GM18517 (cell line): ENCODE results near the gene FRAS1.
"Not testable (repeated sequence)": the region's sequence is repeated elsewhere in the genome, so short reads cannot be mapped to it uniquely, and the experiment has no call there.

Source experiments
- ATAC-seq: cut with Tn5 transposase; IDR thresholded peaks from one replicate; pipeline ENCODE4 v1.9.1; 2021; ENCODE audit warnings: mild to moderate bottlenecking, moderate library complexity; ENCODE audit not compliant: unreplicated experiment

FRAS1 gene, protein sequence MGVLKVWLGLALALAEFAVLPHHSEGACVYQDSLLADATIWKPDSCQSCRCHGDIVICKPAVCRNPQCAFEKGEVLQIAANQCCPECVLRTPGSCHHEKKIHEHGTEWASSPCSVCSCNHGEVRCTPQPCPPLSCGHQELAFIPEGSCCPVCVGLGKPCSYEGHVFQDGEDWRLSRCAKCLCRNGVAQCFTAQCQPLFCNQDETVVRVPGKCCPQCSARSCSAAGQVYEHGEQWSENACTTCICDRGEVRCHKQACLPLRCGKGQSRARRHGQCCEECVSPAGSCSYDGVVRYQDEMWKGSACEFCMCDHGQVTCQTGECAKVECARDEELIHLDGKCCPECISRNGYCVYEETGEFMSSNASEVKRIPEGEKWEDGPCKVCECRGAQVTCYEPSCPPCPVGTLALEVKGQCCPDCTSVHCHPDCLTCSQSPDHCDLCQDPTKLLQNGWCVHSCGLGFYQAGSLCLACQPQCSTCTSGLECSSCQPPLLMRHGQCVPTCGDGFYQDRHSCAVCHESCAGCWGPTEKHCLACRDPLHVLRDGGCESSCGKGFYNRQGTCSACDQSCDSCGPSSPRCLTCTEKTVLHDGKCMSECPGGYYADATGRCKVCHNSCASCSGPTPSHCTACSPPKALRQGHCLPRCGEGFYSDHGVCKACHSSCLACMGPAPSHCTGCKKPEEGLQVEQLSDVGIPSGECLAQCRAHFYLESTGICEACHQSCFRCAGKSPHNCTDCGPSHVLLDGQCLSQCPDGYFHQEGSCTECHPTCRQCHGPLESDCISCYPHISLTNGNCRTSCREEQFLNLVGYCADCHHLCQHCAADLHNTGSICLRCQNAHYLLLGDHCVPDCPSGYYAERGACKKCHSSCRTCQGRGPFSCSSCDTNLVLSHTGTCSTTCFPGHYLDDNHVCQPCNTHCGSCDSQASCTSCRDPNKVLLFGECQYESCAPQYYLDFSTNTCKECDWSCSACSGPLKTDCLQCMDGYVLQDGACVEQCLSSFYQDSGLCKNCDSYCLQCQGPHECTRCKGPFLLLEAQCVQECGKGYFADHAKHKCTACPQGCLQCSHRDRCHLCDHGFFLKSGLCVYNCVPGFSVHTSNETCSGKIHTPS (N-terminal part only)

DNA sequence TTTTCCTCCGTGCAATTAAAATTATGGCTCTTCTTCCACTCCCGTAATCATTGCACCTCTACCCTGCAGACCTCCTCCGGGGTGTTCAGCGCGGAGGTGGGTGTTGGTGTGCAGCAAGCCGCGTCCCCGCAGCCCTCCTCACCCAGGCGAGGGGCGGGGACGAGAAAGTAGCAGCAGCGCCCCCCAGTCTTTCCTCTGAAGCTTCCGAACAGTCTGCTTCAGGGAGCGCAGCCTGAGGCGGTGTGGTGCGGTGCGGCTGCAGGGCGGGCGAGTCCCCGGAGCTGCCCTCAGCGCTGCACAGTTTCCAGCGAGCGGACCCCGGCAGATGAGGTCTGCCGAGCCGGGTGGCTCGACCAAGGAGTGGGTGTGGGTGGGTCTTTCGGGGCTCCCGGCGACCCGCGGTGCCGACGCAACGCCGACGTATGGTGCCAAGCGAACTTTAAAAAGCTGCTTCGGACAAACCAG, at the start of gene FRAS1:
FRAS1 (plus strand) TSS at position 189 of the 465 bp plus-strand sequence. CDS start 687 bp downstream, outside the sequence.
- ATAC-seq, result no peak

DNA sequence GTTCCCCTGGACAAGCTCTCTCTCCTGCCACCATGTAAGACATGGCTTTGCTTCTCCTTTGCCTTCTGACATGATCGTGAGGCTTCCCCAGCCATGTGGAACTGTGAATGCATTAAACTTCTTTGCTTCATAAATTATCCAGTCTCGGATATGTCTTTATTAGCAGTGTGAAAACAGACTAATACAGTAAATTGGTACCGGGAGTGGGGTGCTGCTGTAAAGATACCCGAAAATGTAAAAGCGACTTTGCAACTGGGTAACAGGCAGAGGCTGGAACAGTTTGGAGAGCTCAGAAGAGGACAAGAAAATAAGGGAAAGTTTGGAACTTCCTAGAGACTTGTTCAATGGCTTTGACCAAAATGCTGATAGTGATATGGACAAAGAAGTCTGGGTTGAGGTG, 46.1 kb upstream of the FRAS1 start:
- ATAC-seq, result not testable (repeated sequence)

DNA sequence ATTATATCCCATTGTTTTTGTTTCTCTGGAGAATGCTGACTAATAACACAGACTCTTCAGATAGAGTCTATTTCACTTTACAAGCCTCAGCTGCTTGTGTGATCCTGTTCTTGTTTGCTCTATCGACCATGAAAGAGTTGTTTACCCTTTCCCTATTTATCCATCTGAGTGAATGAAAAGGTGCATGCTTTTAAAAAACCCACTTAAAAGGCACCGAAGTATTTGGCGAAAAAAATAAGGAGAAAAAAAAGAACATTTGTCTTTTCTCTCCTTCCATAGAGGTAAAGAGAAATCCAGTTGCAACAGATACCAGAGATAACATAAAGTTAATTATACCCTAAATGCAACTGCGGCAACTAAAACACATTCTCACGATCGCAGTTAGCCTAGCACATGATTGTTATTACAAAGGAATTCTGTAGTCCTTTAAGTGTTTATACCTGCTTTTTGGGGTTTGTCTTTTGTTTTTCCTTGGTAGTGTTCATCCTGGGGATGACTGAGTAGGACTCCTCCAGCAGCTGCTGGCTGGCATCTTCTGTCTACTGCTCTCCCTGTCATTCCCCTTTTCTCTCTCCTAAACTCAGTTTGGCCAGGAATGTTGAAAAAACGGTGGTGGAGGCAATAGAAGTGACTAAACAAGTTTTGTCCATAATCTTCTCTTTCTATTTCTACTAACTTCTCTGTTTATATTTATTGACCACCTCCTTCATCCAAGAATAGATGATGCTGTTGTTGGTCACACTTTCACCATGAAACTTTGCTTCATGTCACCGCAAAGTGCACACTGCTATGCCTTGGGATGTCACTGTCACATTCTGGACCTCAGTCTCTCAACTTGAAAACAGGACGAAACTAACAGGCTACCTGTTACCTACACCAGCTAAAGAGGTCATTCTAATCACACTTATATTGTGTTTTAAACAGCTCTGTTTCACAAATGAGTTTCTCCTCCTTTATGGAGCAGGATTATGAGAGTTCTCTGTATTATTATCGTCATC, 41.9 kb upstream of the FRAS1 start:
- no peak for ATAC-seq

DNA sequence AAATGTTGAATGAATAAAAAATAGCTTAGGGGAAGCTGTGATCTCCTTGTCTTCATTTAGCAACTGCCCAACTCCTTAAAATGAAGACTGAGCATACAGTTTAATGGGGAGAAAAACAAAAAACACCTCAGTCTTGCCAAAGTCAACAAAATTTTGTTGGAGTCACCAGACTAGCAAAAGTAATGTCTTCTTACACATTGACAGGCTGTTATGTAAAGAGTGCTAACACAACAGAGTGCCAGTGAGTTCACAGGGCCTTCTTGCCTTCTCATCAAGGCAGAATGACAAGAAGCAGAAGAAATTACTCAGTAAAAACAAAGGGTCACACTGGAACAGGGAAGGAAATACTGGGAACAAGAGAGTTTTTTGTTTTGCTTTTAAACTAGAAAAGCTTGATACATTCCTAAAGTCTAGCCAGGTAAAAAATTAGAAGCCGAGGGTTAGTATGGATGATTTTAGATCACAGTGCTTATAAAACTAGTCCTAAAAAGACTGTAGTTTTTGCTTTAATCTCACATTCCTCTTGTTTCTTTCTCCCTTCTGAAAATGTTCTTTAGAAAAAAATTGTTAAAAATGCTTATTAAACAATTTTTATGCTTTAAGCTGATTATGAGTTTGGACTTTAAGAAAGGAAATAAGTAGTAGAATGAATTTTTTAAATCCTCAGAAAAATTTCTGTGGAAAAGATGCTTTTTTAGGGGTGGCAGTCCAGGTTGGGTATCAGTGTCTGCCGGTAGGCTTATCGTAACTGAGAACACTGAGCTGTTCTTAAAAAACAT, 38.7 kb upstream of the FRAS1 start:
- no peak for ATAC-seq

DNA sequence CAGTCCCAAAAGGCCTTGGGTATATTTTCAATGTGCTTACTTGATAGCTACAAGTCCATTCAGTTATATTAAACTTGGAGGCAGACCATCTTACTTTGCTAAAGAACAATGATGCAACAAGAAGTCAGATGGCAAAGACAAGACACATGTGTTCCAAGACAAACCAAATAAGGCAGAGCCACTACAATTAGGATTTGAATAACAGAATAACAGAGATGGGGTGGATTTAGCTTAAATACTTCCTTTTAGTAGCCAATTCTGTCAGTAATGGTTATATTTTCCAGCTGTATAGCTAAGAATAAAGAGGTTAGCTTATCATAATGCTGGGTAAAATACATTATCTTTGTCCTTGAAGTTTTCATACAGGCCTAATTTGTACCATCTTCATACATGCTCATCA, 37.7 kb upstream of the FRAS1 start:
- ATAC-seq, result no peak

DNA sequence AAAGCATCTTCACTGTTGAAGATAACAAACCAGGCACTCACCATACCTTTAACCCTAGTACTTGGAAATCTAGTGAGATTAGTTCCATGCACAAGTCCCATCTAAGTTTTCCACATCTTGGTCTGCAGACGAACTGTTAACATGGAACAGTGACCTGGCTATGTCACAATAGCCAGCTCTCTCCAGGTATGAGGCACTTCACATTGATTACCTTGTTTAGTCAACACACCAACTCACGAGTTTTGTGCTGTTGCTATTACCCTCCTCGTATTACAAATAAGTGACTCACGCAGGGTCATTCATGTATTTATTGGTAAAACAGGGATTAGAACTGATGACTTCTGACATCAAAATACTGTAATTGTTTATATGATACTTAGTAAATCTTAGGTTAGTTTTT, 36.4 kb upstream of the FRAS1 start:
- no peak for ATAC-seq

DNA sequence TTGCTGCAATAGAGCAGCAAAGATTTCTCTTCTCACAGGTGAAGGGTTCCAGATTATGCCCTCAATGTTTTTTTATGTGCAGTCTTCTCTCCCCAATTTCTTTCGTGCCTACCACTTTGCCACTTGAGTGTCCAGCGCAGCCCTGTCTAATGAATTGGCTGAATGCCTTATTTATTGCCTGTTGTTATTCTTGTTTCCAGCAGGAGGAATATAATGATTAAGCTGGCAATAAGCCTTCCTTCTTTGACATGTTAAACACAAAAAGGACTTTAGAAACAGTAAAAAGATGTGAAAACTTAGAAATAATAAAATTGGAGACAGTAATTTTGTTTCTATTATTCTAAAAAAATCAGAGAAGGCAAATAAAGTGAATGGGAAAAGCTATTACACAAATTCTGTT, 34.6 kb upstream of the FRAS1 start:
- ATAC-seq, result no peak

DNA sequence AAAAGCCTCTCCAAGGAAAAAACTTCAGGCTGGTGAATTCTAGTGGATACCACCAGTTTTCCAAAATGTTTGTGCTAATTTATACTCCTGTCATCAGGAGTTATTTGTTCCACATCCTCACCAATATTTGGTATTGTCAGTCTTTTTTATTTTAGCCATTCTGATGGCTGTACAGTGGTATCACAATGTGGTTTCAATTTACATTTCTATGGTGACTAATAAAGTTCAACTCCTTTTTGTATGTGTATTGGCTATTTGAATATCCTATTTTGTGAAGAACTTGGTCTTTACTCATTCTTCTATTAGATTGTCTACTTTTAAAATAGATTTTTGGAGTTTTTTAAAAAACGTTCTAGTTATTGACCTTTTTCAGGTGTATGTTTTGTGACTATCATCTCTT, 33.0 kb upstream of the FRAS1 start:
- no peak for ATAC-seq

DNA sequence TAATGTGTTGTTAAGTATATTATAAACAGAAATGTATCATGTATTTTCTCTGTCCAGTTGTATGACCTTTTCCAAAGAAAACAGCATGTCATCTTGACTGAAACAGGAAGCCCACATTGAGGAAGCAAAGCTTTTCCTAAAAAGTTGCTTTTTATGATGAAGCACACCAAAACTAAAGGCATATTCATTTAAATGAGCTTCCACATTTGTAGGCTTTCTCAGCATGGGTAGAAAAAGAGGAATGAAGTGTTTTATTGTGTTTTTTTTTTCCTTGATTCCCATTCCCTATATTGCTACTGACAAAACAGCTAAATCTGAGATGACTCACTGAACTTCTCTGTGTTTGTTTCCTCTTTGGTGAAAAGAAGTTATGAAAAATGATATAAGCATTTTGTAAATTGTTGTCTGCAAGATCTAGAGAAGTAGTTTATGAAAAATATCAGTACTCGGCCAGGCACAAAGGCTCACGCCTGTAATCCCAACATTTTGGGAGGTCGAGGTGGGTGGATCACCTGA, 32.5 kb upstream of the FRAS1 start:
- no peak for ATAC-seq

DNA sequence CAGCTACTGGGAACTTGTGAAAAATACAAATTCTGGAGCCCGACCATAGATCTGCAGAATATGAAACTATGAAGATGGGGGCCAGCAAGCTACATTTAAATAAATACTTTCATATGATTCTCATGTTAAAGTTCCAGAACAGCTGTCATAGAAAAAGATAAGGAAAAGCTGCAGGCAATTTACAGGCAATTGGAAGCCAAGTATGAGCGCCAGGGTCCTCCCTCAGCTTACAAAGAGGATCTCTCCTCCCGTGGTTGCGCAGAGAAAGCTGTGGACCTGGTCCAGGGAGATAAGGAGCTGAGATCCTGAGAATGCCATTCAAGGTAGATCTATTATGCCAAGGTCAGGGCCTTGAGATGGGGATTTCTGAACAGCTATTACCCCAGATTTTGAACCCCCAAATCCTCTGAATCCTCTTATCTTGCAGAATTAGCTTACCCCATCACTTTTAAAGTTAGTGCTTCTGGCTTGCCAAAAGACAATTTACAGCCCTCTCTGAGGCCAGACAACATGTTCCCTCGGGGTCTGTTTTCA, 25.6 kb upstream of the FRAS1 start:
- no peak for ATAC-seq

DNA sequence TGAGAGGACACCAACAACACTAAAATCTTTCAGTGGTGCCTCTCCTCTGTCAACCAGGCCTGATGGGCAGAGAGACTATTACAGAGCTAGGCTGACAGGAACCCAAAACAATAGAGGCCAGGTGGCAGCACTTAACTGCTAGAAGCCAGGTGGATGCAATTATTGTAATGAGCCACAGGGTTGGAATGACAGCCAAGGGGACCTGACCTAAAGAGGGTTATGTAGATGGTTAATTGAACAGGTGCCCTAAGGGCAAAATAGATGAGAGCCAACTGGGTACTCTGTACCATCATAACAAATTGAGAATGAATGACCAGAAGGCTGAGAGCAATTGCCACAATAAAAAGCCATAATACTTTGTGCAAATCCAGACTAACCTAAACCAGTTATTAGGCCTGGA, 24.7 kb upstream of the FRAS1 start:
- ATAC-seq, result no peak

DNA sequence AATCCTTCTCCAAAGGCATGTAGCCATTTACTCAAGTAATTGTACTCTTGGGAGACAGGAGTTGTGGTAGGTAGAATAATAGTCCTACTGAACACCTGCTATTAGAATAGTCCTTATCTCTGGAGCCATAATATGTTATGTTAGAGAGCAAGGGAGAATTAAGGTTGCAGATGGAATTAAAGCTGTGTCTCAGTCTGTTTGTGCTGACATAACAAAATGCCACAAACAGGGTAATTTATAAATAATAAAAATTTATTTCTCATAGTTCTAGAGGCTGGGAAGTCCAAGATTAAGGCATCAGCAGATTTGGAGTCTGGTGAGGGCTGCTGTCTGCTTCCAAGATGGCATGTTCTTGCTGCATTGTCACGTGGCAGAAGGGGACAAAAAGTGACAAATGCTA, 24.2 kb upstream of the FRAS1 start:
- no peak for ATAC-seq

DNA sequence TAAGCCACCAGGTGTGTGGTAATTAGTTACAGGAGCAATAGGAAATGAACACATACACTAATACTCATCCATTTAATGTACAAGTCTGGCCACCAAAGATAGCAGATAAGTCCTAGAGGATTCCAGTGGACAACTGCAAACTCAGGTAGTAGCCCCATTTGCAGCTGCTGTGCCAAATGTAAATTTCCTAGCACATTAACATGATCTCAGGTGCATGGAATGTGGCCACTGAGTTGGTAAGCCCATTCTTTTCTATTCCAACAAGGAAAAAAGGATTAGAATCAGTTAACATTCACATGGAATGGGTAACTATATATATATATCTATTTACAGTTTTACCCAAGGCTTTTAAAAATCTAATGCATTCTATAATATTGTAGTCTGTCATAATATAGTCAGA, 23.3 kb upstream of the FRAS1 start:
- no peak for ATAC-seq

DNA sequence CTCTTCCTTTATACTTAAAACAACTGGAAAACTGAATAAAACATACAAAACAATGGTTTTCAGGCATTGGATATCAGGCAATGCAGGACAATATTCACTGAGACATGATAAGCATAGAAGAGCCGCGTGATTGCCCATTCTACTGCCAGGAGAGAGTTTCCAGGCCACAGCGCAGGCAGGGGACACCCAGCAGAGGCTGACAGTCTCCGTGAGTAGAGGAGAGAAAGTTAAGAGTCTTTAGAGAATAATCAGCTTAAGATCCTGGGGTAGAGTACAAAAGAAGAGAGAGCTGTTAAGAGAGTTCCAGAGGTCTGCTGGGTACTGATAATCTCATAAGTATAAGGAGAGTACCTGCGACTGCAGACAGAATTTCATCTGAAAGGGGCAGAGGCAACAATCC, 18.4 kb upstream of the FRAS1 start:
- no peak for ATAC-seq

DNA sequence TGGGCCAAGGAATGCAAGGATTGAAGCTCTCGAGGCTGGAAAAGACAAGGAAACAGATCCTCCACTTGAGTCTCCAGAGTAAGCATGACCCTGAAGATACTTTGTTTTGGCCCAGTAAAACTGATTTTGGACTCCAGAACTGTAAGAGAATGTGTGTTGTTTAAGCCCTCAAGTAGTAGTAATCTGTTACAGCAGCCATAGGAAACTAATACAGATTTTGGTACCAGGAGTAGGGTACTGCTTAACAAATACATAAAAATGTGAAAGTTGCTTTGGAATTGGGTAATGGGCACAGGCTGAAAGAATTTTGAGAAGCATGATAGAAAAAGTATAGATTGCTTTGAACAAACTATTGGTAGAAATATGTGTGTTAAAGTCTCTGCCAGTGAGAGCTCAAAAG, 17.4 kb upstream of the FRAS1 start:
- no peak for ATAC-seq

DNA sequence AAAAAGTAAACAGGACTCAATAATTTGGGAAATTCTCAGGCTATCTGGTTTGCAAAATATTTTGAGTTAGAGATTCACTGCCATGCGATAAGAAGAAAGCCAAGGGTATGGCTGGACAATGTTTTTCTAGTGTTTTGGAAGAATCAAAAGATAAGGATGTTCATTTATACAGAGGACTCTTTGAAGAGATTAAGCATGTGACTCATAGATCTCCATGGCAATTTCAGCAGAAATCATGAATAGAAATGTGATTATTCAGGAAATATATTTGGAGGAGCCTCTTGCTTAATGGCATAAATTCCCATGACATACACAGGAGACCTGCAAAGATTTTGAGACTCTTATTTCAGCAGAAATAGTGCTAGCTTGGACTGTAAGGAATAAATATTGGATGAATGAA, 16.7 kb upstream of the FRAS1 start:
- ATAC-seq, result no peak

DNA sequence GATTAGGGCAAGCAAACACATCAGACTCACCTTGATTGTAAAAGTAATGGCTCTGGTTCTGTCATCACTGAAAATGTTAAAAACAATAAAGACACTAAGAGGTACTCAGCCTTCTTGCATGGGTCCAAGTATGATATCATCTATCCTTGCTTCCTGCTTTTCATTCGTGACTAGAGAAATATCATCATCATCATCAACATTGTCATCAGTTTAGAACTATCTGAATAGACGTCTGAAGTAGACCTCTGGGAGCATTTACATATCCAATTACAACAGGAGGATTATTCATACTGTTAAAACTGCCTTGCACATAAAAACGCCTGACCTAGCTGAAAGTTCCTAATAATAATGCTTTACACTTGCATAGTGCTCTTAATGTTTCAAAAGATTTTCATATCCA, 9.8 kb upstream of the FRAS1 start:
- ATAC-seq, result no peak

DNA sequence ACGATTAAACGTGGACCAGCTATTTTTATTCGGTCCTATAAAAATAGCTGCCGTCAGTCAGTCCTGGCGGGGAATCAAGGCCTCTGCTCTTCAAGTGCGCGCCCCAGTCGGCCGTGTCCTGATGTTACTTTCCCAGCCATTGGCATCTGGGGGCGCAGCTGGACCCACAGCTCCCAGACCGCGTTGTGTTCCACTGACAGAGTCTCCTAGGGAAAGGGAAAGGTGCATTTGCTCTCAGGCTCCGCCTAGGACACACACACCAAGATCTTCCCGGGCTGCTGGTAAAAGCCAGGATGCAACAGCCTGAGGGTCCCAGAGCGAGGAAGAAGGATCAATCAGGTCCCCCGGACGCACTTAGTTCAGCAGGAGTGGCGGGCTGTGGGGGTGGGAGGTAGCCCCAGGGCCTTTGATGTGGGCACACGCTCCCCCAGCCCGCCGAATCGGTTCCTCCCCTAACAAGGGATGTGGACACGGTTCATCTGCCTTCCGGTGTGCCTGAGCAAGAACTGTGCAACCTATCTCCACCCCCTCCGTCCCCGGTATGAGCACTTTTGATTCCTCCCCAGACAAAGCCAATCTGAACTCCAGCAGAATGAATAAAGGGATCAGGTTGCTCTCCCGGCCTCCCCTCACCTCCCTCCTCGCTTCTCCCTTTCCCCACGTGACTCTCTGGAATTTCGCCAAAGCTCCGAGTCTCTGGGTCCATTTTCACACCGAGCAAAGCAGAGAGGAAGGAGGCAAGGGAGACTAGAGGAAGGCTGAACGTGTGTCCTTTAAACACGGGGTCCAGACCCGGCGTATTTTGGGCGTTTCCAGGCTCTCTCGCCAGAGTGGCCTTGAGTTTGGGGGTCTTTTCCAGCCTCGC, 626 bp upstream of the FRAS1 start:
- ATAC-seq, result peak; percentile 49
